ENCODE results near the gene KRI1. TPM values are rescaled to one million over a fixed set of nuclear protein-coding genes. Genes with fewer than 3 reads are reported as not detected.
"Not testable (repeated sequence)": the region's sequence is repeated elsewhere in the genome, so short reads cannot be mapped to it uniquely, and the experiment has no call there.

KRI1 gene
- total RNA-seq, 4 donors from 2014 or later, result 9.0 to 152 (median 27.6) TPM

DNA sequence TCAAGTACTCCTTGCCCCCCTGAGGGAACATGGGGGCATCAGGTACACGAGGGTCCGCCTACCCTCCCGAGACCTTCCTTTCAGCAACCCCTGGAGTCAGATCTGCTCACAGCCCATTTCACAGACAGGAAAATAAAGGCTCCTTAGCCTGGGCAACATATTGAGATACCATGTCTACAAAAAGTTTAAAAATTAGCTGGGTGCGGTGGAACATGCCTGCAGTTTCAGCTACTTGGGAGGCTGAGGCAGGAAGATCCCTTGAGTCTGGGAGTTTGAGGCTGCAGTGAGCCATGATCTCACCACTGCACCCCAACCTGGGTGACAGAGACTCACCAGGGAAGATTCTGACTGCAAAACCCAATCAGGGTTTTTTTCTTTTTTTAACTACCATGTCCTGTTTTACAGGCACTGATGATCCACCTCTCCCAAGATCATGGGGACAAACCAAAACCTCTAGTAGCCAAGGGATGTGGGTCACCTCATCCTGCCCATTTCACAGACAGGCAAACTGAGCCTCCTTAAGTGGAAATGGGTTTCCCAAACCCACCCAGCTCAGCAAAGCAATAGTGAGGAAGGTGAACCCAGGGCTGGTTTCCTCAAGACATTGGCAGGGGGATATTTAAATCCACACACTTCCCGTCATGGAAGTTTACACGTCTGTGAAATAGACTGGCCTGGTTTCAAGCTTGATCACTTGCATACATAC is 9.4 kb upstream of the KRI1 start:
- H3K36me3 ChIP-seq, result no peaks in the 10 kb centered on the region
- TF ChIP-seq POLR2A (IDR thresholded peaks at IDR 0.05), result no peak
- TF ChIP-seq, protein P1, sequence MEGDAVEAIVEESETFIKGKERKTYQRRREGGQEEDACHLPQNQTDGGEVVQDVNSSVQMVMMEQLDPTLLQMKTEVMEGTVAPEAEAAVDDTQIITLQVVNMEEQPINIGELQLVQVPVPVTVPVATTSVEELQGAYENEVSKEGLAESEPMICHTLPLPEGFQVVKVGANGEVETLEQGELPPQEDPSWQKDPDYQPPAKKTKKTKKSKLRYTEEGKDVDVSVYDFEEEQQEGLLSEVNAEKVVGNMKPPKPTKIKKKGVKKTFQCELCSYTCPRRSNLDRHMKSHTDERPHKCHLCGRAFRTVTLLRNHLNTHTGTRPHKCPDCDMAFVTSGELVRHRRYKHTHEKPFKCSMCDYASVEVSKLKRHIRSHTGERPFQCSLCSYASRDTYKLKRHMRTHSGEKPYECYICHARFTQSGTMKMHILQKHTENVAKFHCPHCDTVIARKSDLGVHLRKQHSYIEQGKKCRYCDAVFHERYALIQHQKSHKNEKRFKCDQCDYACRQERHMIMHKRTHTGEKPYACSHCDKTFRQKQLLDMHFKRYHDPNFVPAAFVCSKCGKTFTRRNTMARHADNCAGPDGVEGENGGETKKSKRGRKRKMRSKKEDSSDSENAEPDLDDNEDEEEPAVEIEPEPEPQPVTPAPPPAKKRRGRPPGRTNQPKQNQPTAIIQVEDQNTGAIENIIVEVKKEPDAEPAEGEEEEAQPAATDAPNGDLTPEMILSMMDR (IDR thresholded peaks at IDR 0.05), result no peak
- no peak overlapping the region for H3K27ac ChIP-seq
- H3K4me1 ChIP-seq, result no peaks in the 10 kb centered on the region
- DNase-seq, result no peak
- no peak overlapping the region for H3K4me3 ChIP-seq
- H3K27me3 ChIP-seq, result no peaks in the 10 kb centered on the region
- intact Hi-C loops (cut with DNase I; ENCODE audit: low total_unique reads), result no loop called here
- no peaks in the 10 kb centered on the region for H3K9me3 ChIP-seq

DNA sequence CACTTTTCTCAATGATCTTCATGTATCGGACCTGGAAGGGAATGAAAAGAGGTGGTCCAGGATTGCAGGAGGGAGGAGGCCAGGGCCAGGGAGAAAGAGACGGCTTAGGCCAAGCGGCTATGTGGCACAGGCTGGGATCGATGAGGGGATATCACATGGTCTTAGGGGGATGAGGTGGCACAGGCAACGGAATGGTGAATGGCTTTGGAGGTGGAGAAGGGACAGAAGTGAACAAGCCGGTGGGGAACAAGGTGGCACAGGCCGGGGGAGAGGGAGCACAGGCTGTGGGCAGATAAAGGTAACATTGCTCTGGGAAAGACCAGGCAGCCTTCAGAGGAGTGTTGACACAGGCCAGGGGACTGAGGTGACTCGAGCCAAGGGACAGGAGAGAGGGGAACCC is 8.7 kb upstream of the KRI1 start:
- no peak for DNase-seq
- TF ChIP-seq, protein P1 (IDR thresholded peaks at IDR 0.05), result no peak
- TF ChIP-seq POLR2A (IDR thresholded peaks at IDR 0.05), result no peak
- intact Hi-C loops (cut with DNase I; ENCODE audit: low total_unique reads), result no loop called here
- Histone ChIP-seq H3K4me1 (peaks cover 2 to 3% of the 10 kb centered on the region in 2 donors), H3K36me3 (no peaks in the 10 kb centered on the region), H3K27me3 (no peaks in the 10 kb centered on the region), H3K27ac (no peak overlapping the region), H3K4me3 (no peak overlapping the region), H3K9me3 (no peaks in the 10 kb centered on the region)

DNA sequence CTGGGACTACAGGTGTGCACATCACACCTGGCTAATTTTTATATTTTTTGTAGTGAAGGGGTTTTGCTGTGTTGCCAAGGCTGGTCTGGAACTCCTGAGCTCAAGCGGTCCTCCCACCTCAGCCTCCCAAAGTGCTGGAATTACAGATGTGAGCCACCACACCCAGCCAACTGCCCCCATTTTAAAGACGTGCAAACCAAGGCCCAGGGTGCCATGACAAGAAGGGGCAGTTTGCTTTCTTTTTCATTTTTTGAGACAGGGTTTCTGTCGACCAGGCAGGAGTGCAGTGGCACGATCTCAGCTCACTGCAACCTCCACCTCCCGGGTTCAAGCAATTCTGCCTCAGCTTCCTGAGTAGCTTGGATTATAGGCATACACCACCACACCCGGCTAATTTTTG is 8.0 kb upstream of the KRI1 start:
- DNase-seq; H3K36me3 ChIP-seq; H3K4me3 ChIP-seq; intact Hi-C loops (cut with DNase I; ENCODE audit: low total_unique reads); H3K27me3 ChIP-seq; H3K27ac ChIP-seq; H3K4me1 ChIP-seq; H3K9me3 ChIP-seq: not testable (repeated sequence)

DNA sequence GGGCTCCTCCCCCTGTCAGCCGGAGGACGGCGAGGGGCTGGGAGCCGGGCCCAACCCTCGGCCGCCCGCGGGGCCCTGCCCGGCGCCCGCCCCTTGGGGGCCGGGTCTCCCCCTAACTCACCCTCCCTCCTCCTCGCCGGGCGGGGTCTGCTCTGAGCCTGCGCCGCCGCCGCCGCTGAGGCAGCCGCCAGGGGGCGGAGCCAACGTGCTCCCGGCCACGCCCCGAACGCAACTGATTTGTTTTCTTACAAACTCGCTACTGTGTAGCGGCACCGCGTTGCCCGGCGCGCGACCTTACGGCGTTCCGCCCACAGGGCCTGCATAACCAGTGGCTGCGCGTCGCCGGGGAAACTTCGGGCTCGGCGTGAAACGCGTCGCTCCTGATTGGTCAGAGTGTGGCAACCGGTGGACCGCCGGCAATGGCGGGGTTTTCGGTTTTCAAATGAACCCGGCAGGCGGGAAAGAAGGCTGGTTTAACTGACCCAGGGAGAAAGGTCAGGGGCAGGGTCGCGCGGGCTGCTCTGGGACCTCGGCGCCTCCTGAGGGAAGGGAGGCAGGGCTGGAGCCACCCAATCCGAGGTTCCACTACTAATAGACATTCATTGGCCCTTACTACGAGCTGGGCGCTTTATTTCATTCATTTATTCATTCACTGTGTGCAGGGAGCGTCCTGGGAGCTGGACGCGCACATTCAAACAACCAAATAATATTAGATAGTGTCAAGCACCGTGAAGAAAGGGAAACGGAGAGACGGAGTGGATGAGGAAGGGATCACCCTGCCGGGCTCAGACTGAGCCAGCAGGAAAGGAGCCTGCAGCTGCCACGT is 3.2 kb upstream of the KRI1 start, which contains the start of gene CDKN2D:
TSS of gene CDKN2D (minus strand) at position 154 of the 826 bp plus-strand sequence. CDS start 326 bp downstream, outside the sequence.
- intact Hi-C loops (cut with DNase I; ENCODE audit: low total_unique reads), result no loop called here
- no peaks in the 10 kb centered on the region for H3K36me3 ChIP-seq
- DNase-seq, result peak; percentile 99 to 100
- peak within 1 kb of the TSS; percentile 61 to 84 for H3K27ac ChIP-seq
- no peaks in the 10 kb centered on the region for H3K27me3 ChIP-seq
- H3K9me3 ChIP-seq, result no peaks in the 10 kb centered on the region
- H3K4me1 ChIP-seq, result peaks cover 5 to 16% of the 10 kb centered on the region in 2 donors
- H3K4me3 ChIP-seq, result peak within 1 kb of the TSS; percentile 32 to 77
- TF ChIP-seq POLR2A (IDR thresholded peaks at IDR 0.05), result peak; percentile 81 to 83
- TF ChIP-seq, protein P1 (IDR thresholded peaks at IDR 0.05), result peak; percentile 35 to 82 (median 54)

DNA sequence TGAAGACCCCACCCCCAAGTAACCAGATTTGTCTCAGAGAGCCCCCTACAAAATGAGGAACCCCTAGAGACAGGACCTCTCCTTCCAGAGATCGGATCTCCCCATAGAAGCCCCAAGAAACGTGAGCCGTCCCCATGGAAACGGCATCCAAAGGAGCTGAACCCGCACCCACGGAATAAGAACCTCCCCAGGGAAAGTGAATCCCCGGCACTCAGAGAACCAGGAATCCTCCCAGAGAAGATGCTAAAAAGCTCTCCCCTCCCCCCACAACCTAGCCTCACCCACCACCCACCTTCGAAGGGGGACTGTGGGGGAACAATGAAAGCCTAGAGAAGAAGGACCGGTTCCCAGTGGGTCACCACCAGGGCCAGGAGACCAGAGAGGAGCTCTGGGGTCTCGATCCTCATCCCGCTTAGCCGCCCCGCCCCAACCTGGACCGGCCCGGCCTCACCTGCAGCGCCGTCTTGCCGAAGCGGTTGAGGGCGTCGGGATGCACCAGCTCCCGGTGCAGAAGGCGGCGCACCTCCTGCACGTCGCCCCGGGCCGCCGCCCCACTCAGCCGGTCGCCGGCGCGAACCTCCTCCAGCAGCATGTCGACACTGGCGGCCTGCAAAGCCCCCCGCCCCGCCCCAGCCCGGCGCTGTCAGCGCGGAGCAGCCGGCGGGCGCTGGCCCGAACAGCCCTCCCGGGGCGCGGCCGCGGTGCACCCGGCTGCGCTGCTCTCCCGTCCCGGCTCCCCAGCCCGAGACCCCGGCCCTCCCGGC is 2.4 kb upstream of the KRI1 start:
- Histone ChIP-seq H3K4me3 (peak overlapping the region; percentile 32 to 77), H3K27ac (peak overlapping the region; percentile 61 to 84), H3K9me3 (no peaks in the 10 kb centered on the region), H3K27me3 (no peaks in the 10 kb centered on the region), H3K4me1 (peaks cover 5 to 16% of the 10 kb centered on the region in 2 donors), H3K36me3 (no peaks in the 10 kb centered on the region)
- TF ChIP-seq, protein P1 (IDR thresholded peaks at IDR 0.05), result no peak
- no peak for TF ChIP-seq POLR2A (IDR thresholded peaks at IDR 0.05)
- no peak for DNase-seq
- intact Hi-C loops (cut with DNase I; ENCODE audit: low total_unique reads), result no loop called here
